ENCODE results near the gene BCL11A.

BCL11A gene

GRCh38 chr2:60586081-60586480 is 32.6 kb upstream of the BCL11A start:
- ATAC-seq: no peak
- TF ChIP-seq PPARA (CRISPR knock-in tag; IDR thresholded peaks at IDR 0.05; ENCODE audit: borderline replicate concordance): no peak
- no peak for TF ChIP-seq TSHZ2 (CRISPR knock-in tag; IDR thresholded peaks at IDR 0.05)
- TF ChIP-seq BACH2 (CRISPR knock-in tag; IDR thresholded peaks at IDR 0.05; ENCODE audit: borderline replicate concordance): no peak
- no peak for TF ChIP-seq OSR1 (CRISPR knock-in tag; IDR thresholded peaks at IDR 0.05)
- no peak for TF ChIP-seq ZNF565 (CRISPR knock-in tag; conservative IDR thresholded peaks at IDR 0.05; ENCODE audit: low read depth)
- TF ChIP-seq POU6F1 (CRISPR knock-in tag; IDR thresholded peaks at IDR 0.05; ENCODE audit: borderline replicate concordance, low read depth): no peak
- no peak for TF ChIP-seq TCF4 (CRISPR knock-in tag; IDR thresholded peaks at IDR 0.05; ENCODE audit: borderline replicate concordance)
- no peak for TF ChIP-seq SNAI2 (CRISPR knock-in tag; IDR thresholded peaks at IDR 0.05)
- TF ChIP-seq ARNTL (CRISPR knock-in tag; IDR thresholded peaks at IDR 0.05; ENCODE audit: borderline replicate concordance, low read depth): no peak
- no peak for TF ChIP-seq ZC3H10 (CRISPR knock-in tag; IDR thresholded peaks at IDR 0.05)
- TF ChIP-seq ZNF8 (CRISPR knock-in tag; IDR thresholded peaks at IDR 0.05): no peak
- TF ChIP-seq ISL1 (CRISPR knock-in tag; IDR thresholded peaks at IDR 0.05): no peak
- TF ChIP-seq ZFP30 (CRISPR knock-in tag; IDR thresholded peaks at IDR 0.05): no peak

- no peak for TF ChIP-seq ISL1 (CRISPR knock-in tag; IDR thresholded peaks at IDR 0.05)
- TF ChIP-seq CSDC2 (CRISPR knock-in tag; IDR thresholded peaks at IDR 0.05): no peak
- TF ChIP-seq TOX (CRISPR knock-in tag; IDR thresholded peaks at IDR 0.05; ENCODE audit: borderline replicate concordance): no peak
- TF ChIP-seq GLIS3 (CRISPR knock-in tag; IDR thresholded peaks at IDR 0.05): no peak
- TF ChIP-seq TCF4 (CRISPR knock-in tag; IDR thresholded peaks at IDR 0.05; ENCODE audit: borderline replicate concordance): no peak
- no peak for TF ChIP-seq ARNTL (CRISPR knock-in tag; IDR thresholded peaks at IDR 0.05; ENCODE audit: borderline replicate concordance, low read depth)
- TF ChIP-seq ZNF70 (CRISPR knock-in tag; IDR thresholded peaks at IDR 0.05): no peak
- no peak for TF ChIP-seq PATZ1 (CRISPR knock-in tag; IDR thresholded peaks at IDR 0.05; ENCODE audit: borderline replicate concordance)
- TF ChIP-seq POU6F1 (CRISPR knock-in tag; IDR thresholded peaks at IDR 0.05; ENCODE audit: borderline replicate concordance, low read depth): no peak
- no peak for TF ChIP-seq ZNF8 (CRISPR knock-in tag; IDR thresholded peaks at IDR 0.05)
- TF ChIP-seq OSR1 (CRISPR knock-in tag; IDR thresholded peaks at IDR 0.05): no peak
- TF ChIP-seq ZNF565 (CRISPR knock-in tag; conservative IDR thresholded peaks at IDR 0.05; ENCODE audit: low read depth): no peak
- TF ChIP-seq BACH2 (CRISPR knock-in tag; IDR thresholded peaks at IDR 0.05; ENCODE audit: borderline replicate concordance): no peak
- no peak for TF ChIP-seq SNAI2 (CRISPR knock-in tag; IDR thresholded peaks at IDR 0.05)
- TF ChIP-seq ESRRG (CRISPR knock-in tag; IDR thresholded peaks at IDR 0.05): no peak
- ATAC-seq: no peak
Observed at GRCh38 chr2:60585276-60585675, 31.8 kb upstream of the BCL11A start.

- no peak for ATAC-seq
- no peak for TF ChIP-seq PATZ1 (CRISPR knock-in tag; IDR thresholded peaks at IDR 0.05; ENCODE audit: borderline replicate concordance)
- no peak for TF ChIP-seq ZNF8 (CRISPR knock-in tag; IDR thresholded peaks at IDR 0.05)
- no peak for TF ChIP-seq TOX (CRISPR knock-in tag; IDR thresholded peaks at IDR 0.05; ENCODE audit: borderline replicate concordance)
- no peak for TF ChIP-seq TSHZ2 (CRISPR knock-in tag; IDR thresholded peaks at IDR 0.05)
- no peak for TF ChIP-seq ZFP3 (CRISPR knock-in tag; IDR thresholded peaks at IDR 0.05)
- no peak for TF ChIP-seq OSR1 (CRISPR knock-in tag; IDR thresholded peaks at IDR 0.05)
- no peak for TF ChIP-seq CREB5 (CRISPR knock-in tag; IDR thresholded peaks at IDR 0.05; ENCODE audit: low read depth)
Observed at GRCh38 chr2:60583604-60584003, 30.1 kb upstream of the BCL11A start.

All from SK-N-SH treated with all-trans-retinoic acid at 6 μM for 48 hours (cell line).